Esophagus (tissue), 2 donors: Measurements from ENCODE around the gene UGT1A1. TPM values are rescaled to one million over a fixed set of nuclear protein-coding genes. Genes with fewer than 3 reads are reported as not detected.

Experiments
- H3K27ac ChIP-seq, 2 donors: one replicate each; pipeline ENCODE4 v1.5.1; 2013; ENCODE audit warnings: low read depth in 2 of 2, mild to moderate bottlenecking in 2 of 2, inconsistent platforms in 1 of 2, low read length in 1 of 2, moderate library complexity in 1 of 2
- H3K27me3 ChIP-seq, 2 donors: one replicate each; pipeline ENCODE4 v1.6.1; 2013; ENCODE audit warnings: low read length in 2 of 2, control low read depth in 1 of 2, mild to moderate bottlenecking in 1 of 2; ENCODE audit not compliant: insufficient read depth in 2 of 2, control insufficient read depth in 1 of 2
- H3K36me3 ChIP-seq, 2 donors: one replicate each; pipeline ENCODE4 v1.6.1; 2013; ENCODE audit warnings: low read length in 1 of 2; ENCODE audit not compliant: control insufficient read depth in 2 of 2, insufficient read depth in 2 of 2
- H3K4me1 ChIP-seq, 2 donors: one replicate each; pipeline ENCODE4 v1.6.1; 2013; ENCODE audit warnings: low read length in 1 of 2; ENCODE audit not compliant: control insufficient read depth in 2 of 2, insufficient read depth in 2 of 2
- H3K4me3 ChIP-seq, 2 donors: one replicate each; pipeline ENCODE4 v1.5.1; 2013; ENCODE audit warnings: low read length in 2 of 2, mild to moderate bottlenecking in 2 of 2, low read depth in 1 of 2, moderate library complexity in 1 of 2
- H3K9me3 ChIP-seq, 2 donors: one replicate each; pipeline ENCODE4 v1.6.1; 2013; ENCODE audit warnings: mild to moderate bottlenecking in 2 of 2, low read depth in 1 of 2, low read length in 1 of 2, moderate library complexity in 1 of 2; ENCODE audit not compliant: control insufficient read depth in 2 of 2, insufficient read depth in 1 of 2
- WGBS, 2 donors: extraction: QIAGEN DNeasy Blood & Tissue Kit; methylation state at CpG; one replicate each; pipeline ENCODE4 v1.1.7; 2013; 5-methylcytosine and 5-hydroxymethylcytosine counted together
- polyA plus RNA-seq, 2 donors: library from polyadenylated mRNA; stranded (reverse); fragments of 200-250 nt; gene quantifications; one replicate each; pipeline ENCODE4 v1.2.3, GENCODE V29; 2013
- donor health status: healthy with polysubstance abuse.
- donor health status: Bipolar disorder and iron deficiency.

The UGT1A1 gene
- polyA plus RNA-seq, 2 donors = 0.75 to 2.0 TPM

DNA sequence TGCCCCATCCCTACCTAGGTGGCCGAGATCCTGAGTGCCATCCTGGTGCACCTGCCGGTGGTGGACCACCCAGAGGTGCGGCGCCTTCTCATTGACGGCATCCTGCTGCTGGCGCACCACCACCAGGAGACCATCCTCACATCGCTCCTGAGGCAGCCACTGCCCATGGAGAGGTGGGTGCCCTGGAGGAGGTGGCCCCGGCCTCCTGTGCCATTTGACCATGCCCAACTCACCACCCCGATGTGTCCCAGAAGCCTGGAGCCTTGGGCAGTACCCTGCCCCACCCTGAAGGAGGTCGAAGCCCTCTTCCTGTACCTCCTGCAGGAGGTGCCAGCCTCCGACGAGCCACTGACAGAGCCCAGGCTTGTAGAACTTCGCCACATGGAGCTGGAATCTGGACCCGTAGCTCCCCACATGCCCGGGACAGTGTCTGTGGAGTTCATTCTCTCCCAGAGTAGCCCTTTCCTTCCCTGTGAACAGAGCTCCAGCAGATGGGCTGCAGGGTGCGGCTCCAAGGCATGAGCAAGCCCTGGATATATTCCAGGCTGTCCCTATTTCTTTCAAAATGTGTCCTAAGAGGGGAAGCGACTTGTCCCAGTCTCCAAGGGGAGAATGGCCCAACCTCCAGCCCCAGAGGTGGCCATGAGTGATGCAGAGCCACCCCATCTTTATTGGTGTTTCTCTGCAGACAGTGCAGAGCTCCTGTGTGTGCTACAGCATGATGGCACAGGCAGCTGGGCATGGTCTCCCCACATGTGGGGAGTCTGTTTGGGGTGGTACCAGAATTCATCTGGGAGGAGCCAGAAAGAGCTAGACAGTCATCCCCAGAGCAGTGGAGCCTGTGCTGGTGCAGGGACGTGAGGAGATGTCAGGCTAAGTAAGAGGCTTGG is 60.1 kb downstream of the UGT1A1 start:
- Histone ChIP-seq H3K36me3 (no peaks in the 10 kb centered on the region), H3K4me3 (no peak overlapping the region), H3K9me3 (peaks cover 0 to 2% of the 10 kb centered on the region in 2 donors), H3K27me3 (no peaks in the 10 kb centered on the region), H3K27ac (no peak overlapping the region), H3K4me1 (peaks cover 0 to 2% of the 10 kb centered on the region in 2 donors)
- 83 to 84% methylated on average over 18 of the region's 18 CpGs for WGBS, 2 donors

GRCh38 chr2:233820774-233821105 is 60.7 kb downstream of the UGT1A1 start:
- Histone ChIP-seq H3K9me3 (peaks cover 0 to 2% of the 10 kb centered on the region in 2 donors), H3K27me3 (no peaks in the 10 kb centered on the region), H3K36me3 (no peaks in the 10 kb centered on the region), H3K4me1 (peaks cover 0 to 2% of the 10 kb centered on the region in 2 donors), H3K4me3 (no peak overlapping the region), H3K27ac (no peak overlapping the region)
- 85% methylated on average over 6 of the region's 6 CpGs for WGBS, 2 donors

DNA sequence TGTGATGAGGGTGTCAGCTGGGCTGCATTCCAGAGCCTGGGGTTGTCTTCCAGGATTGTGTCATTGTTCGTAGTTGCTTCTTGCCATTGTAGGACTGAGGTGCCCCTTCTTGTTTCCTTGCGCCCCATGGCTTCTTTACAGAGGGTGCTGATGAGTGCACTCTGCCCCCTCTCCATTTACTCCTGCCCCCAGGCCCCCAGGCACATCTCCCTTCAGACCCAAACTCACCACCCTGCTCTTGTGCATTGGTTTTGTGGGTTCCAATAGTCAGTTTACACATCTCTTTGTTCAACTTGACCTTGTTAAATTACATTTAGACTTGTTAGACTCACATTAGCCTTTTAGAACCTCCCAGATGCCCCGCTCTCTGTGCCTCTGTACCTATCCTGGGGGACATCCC is 61.1 kb downstream of the UGT1A1 start:
- Histone ChIP-seq H3K27ac (no peak overlapping the region), H3K36me3 (no peaks in the 10 kb centered on the region)
- 86 to 93% methylated on average over 3 of the region's 3 CpGs for WGBS, 2 donors

DNA sequence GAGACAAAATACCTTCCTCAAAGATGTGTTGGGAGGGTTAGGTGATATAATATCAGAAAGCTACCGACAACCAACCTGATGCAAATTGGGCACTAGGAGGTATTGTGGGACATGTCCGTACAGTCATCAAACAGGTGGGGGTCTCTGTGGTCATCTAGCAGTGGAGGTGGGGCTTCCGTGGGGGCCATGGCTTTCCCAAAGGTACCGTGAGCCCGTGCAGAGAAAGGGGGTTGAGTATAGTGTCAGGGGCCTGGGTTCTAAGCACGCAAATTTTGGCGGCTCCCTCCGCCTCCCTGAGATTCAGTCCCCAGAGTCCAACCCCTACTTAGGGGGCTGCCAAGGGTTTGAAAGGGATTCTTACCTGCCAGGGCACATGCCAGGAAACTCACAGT is 61.6 kb downstream of the UGT1A1 start:
- H3K4me1 ChIP-seq = peaks cover 0 to 2% of the 10 kb centered on the region in 2 donors
- H3K9me3 ChIP-seq = no peaks in the 10 kb centered on the region
- no peak overlapping the region for H3K4me3 ChIP-seq
- no peaks in the 10 kb centered on the region for H3K27me3 ChIP-seq
- H3K27ac ChIP-seq = no peak overlapping the region
- WGBS, 2 donors = 90 to 94% methylated on average over 8 of the region's 8 CpGs
- H3K36me3 ChIP-seq = no peaks in the 10 kb centered on the region

More for the DNA sequence above, 61.1 kb downstream of the UGT1A1 start:
- peaks cover 0 to 2% of the 10 kb centered on the region in 2 donors for H3K9me3 ChIP-seq
- H3K4me3 ChIP-seq = no peak overlapping the region
- H3K4me1 ChIP-seq = peaks cover 0 to 2% of the 10 kb centered on the region in 2 donors
- H3K27me3 ChIP-seq = no peaks in the 10 kb centered on the region

GRCh38 chr2:233822101-233822771 is 62.2 kb downstream of the UGT1A1 start:
- no peak overlapping the region for H3K4me3 ChIP-seq
- peaks cover 0 to 2% of the 10 kb centered on the region in 2 donors for H3K4me1 ChIP-seq
- H3K9me3 ChIP-seq = no peaks in the 10 kb centered on the region
- H3K36me3 ChIP-seq = no peaks in the 10 kb centered on the region
- no peaks in the 10 kb centered on the region for H3K27me3 ChIP-seq
- H3K27ac ChIP-seq = no peak overlapping the region
- WGBS, 2 donors = 84 to 88% methylated on average over 21 of the region's 21 CpGs

Other genes with a start within 250 kb of the UGT1A1 start
- gene USP40, start 193.5 kb upstream of the UGT1A1 start, polyA plus RNA-seq = 10 to 100 TPM; 14.2 to 29.9 TPM
- 1 to 10 TPM in 1 of 2 donors, under 1 TPM in 1; 0.39 to 2.8 TPM for gene UGT1A8, start 142.6 kb upstream of the UGT1A1 start, polyA plus RNA-seq
- 10 to 100 TPM in 1 of 2 donors, 1 to 10 TPM in 1; 9.1 to 10.8 TPM for gene UGT1A10, start 123.8 kb upstream of the UGT1A1 start, polyA plus RNA-seq
- under 1 TPM; 0.01 to 0.31 TPM for gene UGT1A9, start 88.4 kb upstream of the UGT1A1 start, polyA plus RNA-seq
- gene UGT1A7, start 78.4 kb upstream of the UGT1A1 start, polyA plus RNA-seq = 10 to 100 TPM; 28.8 to 54.2 TPM
- gene UGT1A6, start 67.4 kb upstream of the UGT1A1 start, polyA plus RNA-seq = 10 to 100 TPM in 1 of 2 donors, 1 to 10 TPM in 1; 4.8 to 22.4 TPM
- gene UGT1A5, start 47.4 kb upstream of the UGT1A1 start, polyA plus RNA-seq = 1 to 10 TPM in 1 of 2 donors, under 1 TPM in 1; 0.01 to 2.9 TPM
- gene UGT1A4, start 41.5 kb upstream of the UGT1A1 start, polyA plus RNA-seq = 1 to 10 TPM in 1 of 2 donors, under 1 TPM in 1; 0.69 to 2.5 TPM
- gene UGT1A3, start 31.2 kb upstream of the UGT1A1 start, polyA plus RNA-seq = 1 to 10 TPM in 1 of 2 donors, under 1 TPM in 1; 0.07 to 1.5 TPM
- gene MROH2A, start 18.1 kb downstream of the UGT1A1 start, polyA plus RNA-seq = under 1 TPM; 0.22 to 0.99 TPM
- gene HJURP, start 94.3 kb downstream of the UGT1A1 start, polyA plus RNA-seq = 1 to 10 TPM; 6.6 to 9.5 TPM
- not detected for gene TRPM8, start 157.1 kb downstream of the UGT1A1 start, polyA plus RNA-seq